ENCODE measurements around the gene SLC30A3. TPM values are rescaled to one million over a fixed set of nuclear protein-coding genes. Genes with fewer than 3 reads are reported as not detected.

Gene SLC30A3
- total RNA-seq, 1 experiment from 2014 or later, result 0.19 TPM

DNA sequence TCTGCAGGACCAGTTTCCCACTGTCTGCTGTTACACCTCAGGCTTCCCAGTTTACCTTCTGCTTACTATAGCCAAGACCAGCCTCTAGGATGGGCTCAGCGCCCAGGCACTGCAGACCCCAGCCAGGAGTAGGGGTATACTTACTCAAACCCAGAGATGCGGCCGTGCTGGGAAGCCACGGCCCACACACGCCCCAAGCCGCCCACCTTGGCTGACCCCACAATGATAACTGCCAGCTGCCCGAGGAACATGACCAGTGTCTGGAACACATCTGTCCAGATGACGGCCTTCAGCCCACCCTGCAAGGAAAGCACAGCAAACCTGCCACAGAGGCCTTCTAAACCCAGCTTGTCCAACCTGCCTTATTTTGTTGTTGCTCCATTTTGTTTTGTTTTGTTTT is 57.6 kb downstream of the SLC30A3 start:
- Histone ChIP-seq H3K79me2 (ENCODE audit: low read length) (peaks cover 11% of the 10 kb centered on the region; the same call in 1 of the 2 replicates), H2AFZ (ENCODE audit: low read length) (no peak overlapping the region), H3K36me3 (ENCODE audit: insufficient read depth, low read length) (peaks cover 17% of the 10 kb centered on the region; the same call in 1 of the 2 replicates), H3K9me2 (replicated peaks; ENCODE audit: insufficient read depth, low read length) (no peaks in the 10 kb centered on the region), H4K20me1 (ENCODE audit: insufficient read depth, low read depth, low read length) (no peaks in the 10 kb centered on the region), H3K4me1 (ENCODE audit: low read length) (peaks cover 15% of the 10 kb centered on the region), H3K4me3 (ENCODE audit: low read length) (no peak overlapping the region), H3K27me3 (ENCODE audit: low read length) (no peaks in the 10 kb centered on the region), H3K4me2 (ENCODE audit: low read depth, low read length, poor library complexity, severe bottlenecking) (no peak overlapping the region), H3K9me3 (ENCODE audit: low read length) (no peaks in the 10 kb centered on the region), H3K27ac (ENCODE audit: low read length) (no peak overlapping the region), H3K9ac (ENCODE audit: low read length) (no peak overlapping the region)
- DNase-seq, result no peak

- no peaks in the 10 kb centered on the region for H3K9me2 ChIP-seq (replicated peaks; ENCODE audit: insufficient read depth, low read length)
- H3K9ac ChIP-seq (ENCODE audit: low read length), result no peak overlapping the region
- no peak overlapping the region for H2AFZ ChIP-seq (ENCODE audit: low read length)
- H3K4me3 ChIP-seq (ENCODE audit: low read length), result no peak overlapping the region
- no peaks in the 10 kb centered on the region for H3K27me3 ChIP-seq (ENCODE audit: low read length)
- peaks cover 17% of the 10 kb centered on the region; the same call in 1 of the 2 replicates for H3K36me3 ChIP-seq (ENCODE audit: insufficient read depth, low read length)
- no peaks in the 10 kb centered on the region for H3K9me3 ChIP-seq (ENCODE audit: low read length)
- peaks cover 10% of the 10 kb centered on the region; the same call in 1 of the 2 replicates for H3K79me2 ChIP-seq (ENCODE audit: low read length)
- DNase-seq, result no peak
- no peak overlapping the region for H3K4me2 ChIP-seq (ENCODE audit: low read depth, low read length, poor library complexity, severe bottlenecking)
- H4K20me1 ChIP-seq (ENCODE audit: insufficient read depth, low read depth, low read length), result no peaks in the 10 kb centered on the region
- no peak overlapping the region for H3K27ac ChIP-seq (ENCODE audit: low read length)
- H3K4me1 ChIP-seq (ENCODE audit: low read length), result peaks cover 8% of the 10 kb centered on the region
These were observed 58.3 kb downstream of the SLC30A3 start for GRCh38 chr2:27204566-27204965.

DNA sequence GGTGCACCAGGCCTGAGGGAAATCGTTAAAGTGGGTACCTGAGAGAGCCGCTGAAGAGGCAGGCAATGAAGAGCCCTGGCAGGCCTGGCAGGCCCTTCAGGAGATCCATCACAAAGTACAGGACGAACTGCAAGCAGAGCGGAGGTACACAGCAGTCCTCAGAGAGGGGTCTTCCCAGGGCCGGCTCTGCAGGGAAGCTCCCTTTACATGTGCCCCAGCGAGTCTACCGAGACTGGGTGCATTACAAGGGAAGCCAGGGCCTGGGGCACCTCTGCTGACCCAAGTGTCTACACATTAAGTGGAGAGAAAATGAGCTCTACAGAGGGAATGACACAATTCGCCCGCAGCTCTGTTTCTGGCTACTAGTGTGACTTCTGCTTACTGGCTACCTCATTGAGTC is 59.1 kb downstream of the SLC30A3 start:
- no peak for DNase-seq
- Histone ChIP-seq H3K9me3 (ENCODE audit: low read length) (no peaks in the 10 kb centered on the region), H3K4me1 (ENCODE audit: low read length) (peaks cover under 1% of the 10 kb centered on the region; the same call in 1 of the 2 replicates), H3K27me3 (ENCODE audit: low read length) (no peaks in the 10 kb centered on the region), H3K27ac (ENCODE audit: low read length) (no peak overlapping the region), H3K79me2 (ENCODE audit: low read length) (peaks cover 1% of the 10 kb centered on the region; the same call in 1 of the 2 replicates), H3K4me3 (ENCODE audit: low read length) (no peak overlapping the region), H2AFZ (ENCODE audit: low read length) (no peak overlapping the region), H3K4me2 (ENCODE audit: low read depth, low read length, poor library complexity, severe bottlenecking) (no peak overlapping the region), H3K9me2 (replicated peaks; ENCODE audit: insufficient read depth, low read length) (no peaks in the 10 kb centered on the region), H4K20me1 (ENCODE audit: insufficient read depth, low read depth, low read length) (no peaks in the 10 kb centered on the region), H3K9ac (ENCODE audit: low read length) (no peak overlapping the region), H3K36me3 (ENCODE audit: insufficient read depth, low read length) (peaks cover 11% of the 10 kb centered on the region; the same call in 1 of the 2 replicates)

Other genes starting within 250 kb of the SLC30A3 start
- gene TMEM214, start 230.1 kb downstream of the SLC30A3 start, total RNA-seq (2014; rRNA removed; shearing (Covaris generic); ENCODE audit: low replicate concordance), result 20.8 and 31.8 TPM in 2 replicates
- gene AGBL5, start 211.4 kb downstream of the SLC30A3 start, total RNA-seq (2014; rRNA removed; shearing (Covaris generic); ENCODE audit: low replicate concordance), result 30.0 and 35.7 TPM in 2 replicates
- gene OST4, start 191.4 kb downstream of the SLC30A3 start, total RNA-seq (2014; rRNA removed; shearing (Covaris generic); ENCODE audit: low replicate concordance), result 201 and 402 TPM in 2 replicates
- 0.47 TPM in 1 of 2 replicates, not detected in the other for gene EMILIN1, start 184.4 kb downstream of the SLC30A3 start, total RNA-seq (2014; rRNA removed; shearing (Covaris generic); ENCODE audit: low replicate concordance)
- 3.5 and 4.1 TPM in 2 replicates for gene KHK, start 176.3 kb downstream of the SLC30A3 start, total RNA-seq (2014; rRNA removed; shearing (Covaris generic); ENCODE audit: low replicate concordance)
- gene CGREF1, start 143.9 kb downstream of the SLC30A3 start, total RNA-seq (2014; rRNA removed; shearing (Covaris generic); ENCODE audit: low replicate concordance), result not detected in 2 replicates
- 1.4 and 2.4 TPM in 2 replicates for gene ABHD1, start 139.2 kb downstream of the SLC30A3 start, total RNA-seq (2014; rRNA removed; shearing (Covaris generic); ENCODE audit: low replicate concordance)
- gene PREB, start 128.4 kb downstream of the SLC30A3 start, total RNA-seq (2014; rRNA removed; shearing (Covaris generic); ENCODE audit: low replicate concordance), result 65.7 and 81.4 TPM in 2 replicates
- not detected in 2 replicates for gene PRR30, start 123.6 kb downstream of the SLC30A3 start, total RNA-seq (2014; rRNA removed; shearing (Covaris generic); ENCODE audit: low replicate concordance)
- gene TCF23, start 114.0 kb downstream of the SLC30A3 start, total RNA-seq (2014; rRNA removed; shearing (Covaris generic); ENCODE audit: low replicate concordance), result not detected in 2 replicates
- 125 and 167 TPM in 2 replicates for gene ATRAID, start 51.0 kb downstream of the SLC30A3 start, total RNA-seq (2014; rRNA removed; shearing (Covaris generic); ENCODE audit: low replicate concordance)
- 23.7 and 38.4 TPM in 2 replicates for gene SLC5A6, start 50.8 kb downstream of the SLC30A3 start, total RNA-seq (2014; rRNA removed; shearing (Covaris generic); ENCODE audit: low replicate concordance)
- gene CAD, start 45.7 kb downstream of the SLC30A3 start, total RNA-seq (2014; rRNA removed; shearing (Covaris generic); ENCODE audit: low replicate concordance), result 69.5 and 71.4 TPM in 2 replicates
- gene DNAJC5G, start 12.4 kb upstream of the SLC30A3 start, total RNA-seq (2014; rRNA removed; shearing (Covaris generic); ENCODE audit: low replicate concordance), result not detected in 2 replicates
- gene TRIM54, start 19.4 kb upstream of the SLC30A3 start, total RNA-seq (2014; rRNA removed; shearing (Covaris generic); ENCODE audit: low replicate concordance), result not detected in 2 replicates
- 2.5 and 7.1 TPM in 2 replicates for gene UCN, start 45.4 kb upstream of the SLC30A3 start, total RNA-seq (2014; rRNA removed; shearing (Covaris generic); ENCODE audit: low replicate concordance)
- gene MPV17, start 60.0 kb upstream of the SLC30A3 start, total RNA-seq (2014; rRNA removed; shearing (Covaris generic); ENCODE audit: low replicate concordance), result 103 and 126 TPM in 2 replicates
- gene GTF3C2, start 93.7 kb upstream of the SLC30A3 start, total RNA-seq (2014; rRNA removed; shearing (Covaris generic); ENCODE audit: low replicate concordance), result 44.2 and 79.0 TPM in 2 replicates
- 30.6 and 35.3 TPM in 2 replicates for gene EIF2B4, start 107.3 kb upstream of the SLC30A3 start, total RNA-seq (2014; rRNA removed; shearing (Covaris generic); ENCODE audit: low replicate concordance)
- 77.4 and 116 TPM in 2 replicates for gene SNX17, start 107.6 kb upstream of the SLC30A3 start, total RNA-seq (2014; rRNA removed; shearing (Covaris generic); ENCODE audit: low replicate concordance)
- gene ZNF513, start 117.7 kb upstream of the SLC30A3 start, total RNA-seq (2014; rRNA removed; shearing (Covaris generic); ENCODE audit: low replicate concordance), result 7.0 and 12.6 TPM in 2 replicates
- gene PPM1G, start 146.5 kb upstream of the SLC30A3 start, total RNA-seq (2014; rRNA removed; shearing (Covaris generic); ENCODE audit: low replicate concordance), result 66.9 and 79.6 TPM in 2 replicates
- 27.1 and 30.7 TPM in 2 replicates for gene NRBP1, start 165.6 kb upstream of the SLC30A3 start, total RNA-seq (2014; rRNA removed; shearing (Covaris generic); ENCODE audit: low replicate concordance)
- 0.61 TPM in 1 of 2 replicates, not detected in the other for gene KRTCAP3, start 179.3 kb upstream of the SLC30A3 start, total RNA-seq (2014; rRNA removed; shearing (Covaris generic); ENCODE audit: low replicate concordance)
- 29.1 and 35.9 TPM in 2 replicates for gene IFT172, start 226.7 kb upstream of the SLC30A3 start, total RNA-seq (2014; rRNA removed; shearing (Covaris generic); ENCODE audit: low replicate concordance)
- gene FNDC4, start 232.2 kb upstream of the SLC30A3 start, total RNA-seq (2014; rRNA removed; shearing (Covaris generic); ENCODE audit: low replicate concordance), result not detected in 2 replicates
- not detected in 2 replicates for gene GCKR, start 233.8 kb upstream of the SLC30A3 start, total RNA-seq (2014; rRNA removed; shearing (Covaris generic); ENCODE audit: low replicate concordance)

Data from Karpas-422 (cell line).